Stimulated activated CD8-positive, alpha-beta memory T cell treated with anti-CD3 and anti-CD28 coated beads, Interleukin-7, amount 100 ng/mL, for 48 hours (primary cell): Measurements from ENCODE around the gene ARHGAP25.
A peak's percentile ranks its signal among the peaks of the same experiment; 100 is the strongest.

ENCODE experiments used
- DNase-seq, 2 donors: peaks; one replicate each; pipeline ENCODE4 v3.0.0-alpha.2; 2020; ENCODE audit warnings: low read depth in 1 of 2; ENCODE audit errors: extremely low read depth in 1 of 2

Gene ARHGAP25

GRCh38 chr2:68716604-68717304 lies 17.9 kb upstream of the ARHGAP25 start:
- no peak for DNase-seq

DNA sequence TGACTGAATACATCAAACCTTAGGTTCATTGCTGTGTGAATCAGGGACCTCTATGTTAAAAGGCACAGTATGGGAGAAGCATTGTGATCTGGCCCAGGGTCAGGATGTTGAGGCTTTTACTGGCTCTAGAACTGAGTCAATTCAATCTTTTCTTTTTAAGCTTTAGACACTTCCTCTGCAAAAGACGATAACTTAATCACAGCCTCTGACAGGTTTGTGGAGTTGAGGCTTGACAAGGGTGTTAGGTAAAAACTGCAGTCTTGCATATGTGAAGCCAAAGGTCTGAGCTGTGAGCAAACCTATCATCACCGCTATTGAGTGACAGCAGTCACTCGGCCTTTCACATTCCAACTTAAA lies 17.3 kb upstream of the ARHGAP25 start:
- peak in 1 of 2 donors; percentile 54 for DNase-seq

DNA sequence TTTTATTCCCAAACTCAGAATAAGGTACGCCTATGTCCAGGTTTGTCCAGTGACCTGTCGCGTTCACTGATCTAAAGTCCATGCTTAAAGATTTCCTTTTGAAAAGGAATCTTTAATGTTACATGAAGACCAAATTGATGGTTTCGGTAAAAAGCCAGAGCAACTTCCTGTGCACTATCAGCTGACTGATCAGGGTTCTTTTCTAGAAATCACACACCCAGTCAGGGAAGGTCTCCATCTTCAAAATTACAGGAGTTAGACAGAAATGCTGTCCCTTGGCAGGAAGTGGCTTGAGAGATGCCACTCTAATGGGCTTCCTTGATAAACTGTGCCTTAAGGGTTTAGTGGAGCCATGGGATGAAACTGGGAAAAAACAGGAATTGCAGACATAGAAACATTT lies 14.7 kb upstream of the ARHGAP25 start:
- DNase-seq, result no peak

DNA sequence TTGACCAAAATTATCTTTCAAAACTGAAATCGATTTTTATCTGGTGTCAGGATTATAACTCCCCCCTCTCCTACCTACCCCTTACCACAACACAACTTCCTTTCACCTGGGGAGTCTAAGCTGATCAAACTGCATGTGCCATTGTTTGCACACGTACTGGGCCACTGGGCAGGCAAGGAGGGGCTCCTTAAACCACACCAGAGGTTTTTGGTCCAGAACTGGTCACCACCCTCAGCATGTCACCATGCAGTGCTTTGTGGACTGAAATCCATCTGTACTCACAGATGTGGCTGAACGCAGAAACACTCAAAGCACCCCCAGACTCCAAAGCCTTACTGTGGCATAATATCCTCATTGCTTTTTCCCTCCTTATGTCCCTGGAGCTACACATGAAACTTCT lies 13.9 kb upstream of the ARHGAP25 start:
- no peak for DNase-seq

DNA sequence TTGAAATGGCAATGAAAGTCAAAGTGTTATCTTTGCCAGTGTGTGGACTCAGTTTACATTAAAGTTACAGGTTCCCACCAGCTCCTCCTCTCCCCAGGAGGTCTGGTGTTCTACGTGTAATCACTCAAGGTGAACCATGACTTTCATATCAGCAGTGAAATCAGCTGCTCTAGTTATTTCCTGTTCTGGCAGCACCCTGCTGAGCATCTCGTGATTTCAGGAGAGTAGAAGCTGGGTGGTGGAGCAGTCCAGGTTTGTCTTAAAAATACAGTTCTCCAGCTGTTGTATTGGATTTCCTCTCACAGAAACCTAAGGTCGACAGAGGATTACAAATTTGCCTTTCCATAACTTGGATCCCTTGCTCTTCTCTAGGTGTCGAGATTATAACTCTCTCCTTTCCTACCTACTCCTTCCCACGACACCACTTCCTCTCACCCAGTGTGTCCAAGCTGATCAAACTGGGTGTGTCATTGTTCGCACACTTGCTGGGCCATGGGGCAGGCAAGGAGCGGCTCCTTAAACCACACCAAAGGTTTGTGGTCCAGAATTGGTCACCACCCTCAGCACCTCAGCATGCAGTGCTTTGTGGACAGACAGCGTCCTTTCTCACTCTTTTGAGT lies 13.0 kb upstream of the ARHGAP25 start:
- DNase-seq, result no peak

GRCh38 chr2:68722712-68723111 lies 11.9 kb upstream of the ARHGAP25 start:
- DNase-seq, result no peak

DNA sequence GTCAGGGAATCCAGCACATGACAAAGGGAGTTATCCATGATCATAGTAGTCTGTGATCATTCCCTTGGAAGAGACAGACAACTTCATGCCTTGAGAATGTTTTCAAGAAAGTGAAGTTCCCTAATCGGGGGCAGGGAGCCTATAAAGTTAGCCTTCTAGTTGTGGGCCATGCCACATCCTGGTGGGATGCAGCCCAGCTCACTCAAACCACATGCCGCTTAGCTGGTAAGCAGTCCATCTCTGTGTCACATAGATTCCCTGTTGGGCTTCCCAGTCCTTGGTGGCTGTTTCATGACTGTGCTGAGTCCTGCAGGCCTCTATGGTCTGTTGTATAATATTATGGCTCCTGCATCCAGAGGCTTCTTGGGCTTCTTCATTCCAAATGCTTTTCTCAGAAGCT lies 11.4 kb upstream of the ARHGAP25 start:
- DNase-seq, result no peak

- DNase-seq, result no peak
These were observed 8.5 kb upstream of the ARHGAP25 start for GRCh38 chr2:68726100-68726499.

GRCh38 chr2:68726608-68727367 lies 7.8 kb upstream of the ARHGAP25 start:
- DNase-seq, result peak; percentile 62 to 86

GRCh38 chr2:68727683-68728375 lies 6.8 kb upstream of the ARHGAP25 start:
- DNase-seq, result no peak

GRCh38 chr2:68730828-68731227 lies 3.8 kb upstream of the ARHGAP25 start:
- DNase-seq, result no peak

DNA sequence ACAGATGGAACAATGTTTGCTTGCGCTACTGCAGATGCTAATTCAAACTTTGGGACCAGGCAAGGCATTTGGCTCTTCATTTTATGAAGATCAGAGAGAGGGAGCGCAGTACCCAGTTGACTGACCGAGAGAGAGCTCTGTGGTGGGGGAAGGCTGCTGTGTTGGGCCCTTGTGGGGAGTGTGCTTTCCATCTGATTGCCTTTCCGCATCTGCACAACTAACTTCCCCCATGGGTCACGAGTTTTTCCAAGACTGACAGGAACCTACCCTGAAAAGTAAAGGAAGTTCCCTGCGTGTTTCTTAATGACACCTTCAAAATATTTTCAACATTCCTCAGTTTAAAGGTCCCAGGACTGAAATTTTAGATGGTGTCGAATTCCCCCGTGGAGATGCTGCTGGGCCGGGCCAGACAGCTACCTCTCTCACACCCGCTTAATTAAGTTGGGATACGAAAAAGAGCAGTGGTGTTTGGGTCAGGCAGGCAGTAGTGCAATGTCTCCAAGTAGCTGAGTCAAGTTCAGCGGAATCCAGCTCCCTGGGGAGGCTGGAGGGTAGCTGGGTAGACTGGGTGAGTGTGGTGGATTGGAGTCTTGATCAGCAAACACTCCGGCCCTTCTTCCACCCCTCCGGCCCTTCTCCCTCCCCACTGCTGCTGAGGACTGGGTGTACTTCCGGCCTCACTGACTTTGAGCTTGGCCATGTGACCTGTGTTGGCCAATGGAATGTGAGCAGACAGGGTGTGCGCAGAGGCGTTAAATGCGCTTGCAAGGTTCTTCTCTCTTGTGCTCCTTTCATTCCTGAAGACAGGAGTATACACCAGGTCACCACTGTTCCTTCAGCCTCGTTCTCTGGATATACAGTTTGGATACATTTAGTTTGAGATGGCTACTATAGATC lies 2.3 kb upstream of the ARHGAP25 start:
- no peak for DNase-seq

GRCh38 chr2:68733365-68733764 lies 1.2 kb upstream of the ARHGAP25 start:
- DNase-seq, result no peak

DNA sequence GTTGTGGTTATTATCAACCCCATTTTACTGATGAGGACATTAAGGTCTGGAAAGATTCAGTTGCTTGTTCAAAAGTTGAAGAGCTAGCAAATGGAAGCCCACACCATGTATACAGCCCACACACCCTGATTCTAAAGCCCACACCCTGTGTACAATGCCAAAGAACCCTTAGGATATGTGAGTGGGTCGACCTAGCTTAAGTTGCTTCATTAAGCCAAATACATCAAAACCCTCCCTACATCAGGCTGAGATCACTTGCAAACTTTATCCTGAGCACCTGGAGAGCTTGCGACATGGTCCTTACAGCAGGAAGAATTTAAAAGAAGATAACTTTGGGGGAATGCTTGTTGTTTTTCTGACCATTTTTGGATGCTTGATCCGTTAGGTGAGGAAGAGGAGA lies 435 bp upstream of the ARHGAP25 start:
- DNase-seq, result no peak

GRCh38 chr2:68736086-68736485 lies 1.5 kb downstream of the ARHGAP25 start:
- DNase-seq, result no peak

GRCh38 chr2:68737711-68738110 lies 3.1 kb downstream of the ARHGAP25 start:
- no peak for DNase-seq

- no peak for DNase-seq
These were observed 4.4 kb downstream of the ARHGAP25 start for GRCh38 chr2:68738906-68739594.

DNA sequence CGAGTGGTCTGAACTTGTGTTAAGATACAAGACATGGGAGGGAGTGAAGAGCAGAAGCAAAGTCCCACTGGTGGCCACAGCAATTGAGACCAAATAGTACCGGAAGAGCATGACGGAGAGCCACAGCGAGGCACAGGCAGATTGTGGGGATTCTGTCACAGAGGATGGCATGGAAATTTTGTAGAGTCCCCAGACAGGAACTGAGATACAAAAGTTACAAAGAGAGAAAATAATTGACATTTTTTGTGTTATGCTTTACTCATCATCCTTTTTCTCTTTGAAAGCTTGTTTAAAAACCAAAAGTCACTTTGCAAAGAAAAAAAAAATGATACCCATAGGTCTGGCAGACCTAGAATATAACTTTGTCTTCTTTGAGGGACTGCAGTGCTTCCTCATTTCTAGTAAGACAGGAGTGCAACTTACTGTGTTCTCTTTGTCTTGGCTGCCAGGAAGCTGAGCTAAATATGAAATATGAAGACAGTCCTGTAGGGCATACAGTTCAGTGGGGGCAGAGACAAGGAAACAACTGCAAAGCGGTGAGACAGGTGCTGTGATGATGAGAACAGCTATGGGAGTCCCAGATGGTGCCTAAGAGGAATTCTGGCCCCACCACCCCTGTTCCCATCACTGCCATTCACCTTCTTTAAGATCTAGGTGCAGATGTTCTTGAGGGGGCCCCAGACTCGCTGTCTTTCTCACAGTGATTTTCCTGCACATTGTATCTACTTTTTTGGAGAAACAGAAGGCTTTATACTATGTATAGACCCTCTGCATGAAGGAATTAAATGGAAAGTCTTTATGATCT lies 5.2 kb downstream of the ARHGAP25 start:
- no peak for DNase-seq

DNA sequence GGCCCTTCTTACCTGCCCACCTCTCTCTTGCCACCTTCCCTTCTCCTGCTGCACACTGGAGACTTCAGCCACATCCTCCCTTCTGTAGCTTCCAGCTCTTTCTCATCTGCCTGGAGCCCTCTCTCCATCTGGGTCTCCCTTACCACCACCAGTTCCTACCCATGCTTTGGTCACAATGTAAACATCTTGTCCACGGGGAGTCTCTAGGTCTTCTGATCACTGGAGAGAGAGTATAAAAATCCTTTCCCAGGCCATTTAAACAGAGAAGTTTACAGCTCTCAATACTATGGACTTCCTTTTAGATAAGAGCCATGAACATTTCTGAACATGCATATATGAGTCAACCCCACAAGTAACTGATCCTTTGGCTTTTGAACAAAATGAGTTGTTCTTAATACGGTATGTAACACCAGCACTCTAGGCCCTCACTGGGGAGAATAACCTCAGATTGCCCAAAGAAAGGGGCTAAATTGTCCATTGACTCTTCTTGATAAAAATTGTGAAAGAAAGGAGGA lies 5.8 kb downstream of the ARHGAP25 start:
- DNase-seq, result no peak
